HEK293 (cell line): ENCODE results near the gene ISG15.
A peak's percentile ranks its signal among the peaks of the same experiment; 100 is the strongest.

Source experiments
- BCL11A ChIP-seq: fragments of 450-650 bp; formaldehyde crosslinking; IDR thresholded peaks from 2 replicates; pipeline ENCODE4 v1.5.1; 2016; ENCODE audit warnings: low read depth, missing biosample characterization, missing genetic modification characterization
- CTCF ChIP-seq: fragments of 450-650 bp; formaldehyde crosslinking; IDR thresholded peaks from 2 replicates; pipeline ENCODE4 v1.5.1; 2016; ENCODE audit warnings: missing biosample characterization, missing genetic modification characterization
- EGR2 ChIP-seq: fragments of 450-650 bp; formaldehyde crosslinking; IDR thresholded peaks from 2 replicates; pipeline ENCODE4 v1.5.1; 2016; ENCODE audit warnings: low read depth, missing biosample characterization, missing genetic modification characterization
- GLIS1 ChIP-seq: fragments of 450-650 bp; formaldehyde crosslinking; IDR thresholded peaks from 2 replicates; pipeline ENCODE4 v1.5.1; 2016; ENCODE audit warnings: missing biosample characterization, missing genetic modification characterization
- GLIS2 ChIP-seq: fragments of 450-650 bp; formaldehyde crosslinking; IDR thresholded peaks from 2 replicates; pipeline ENCODE4 v1.5.1; 2016; ENCODE audit warnings: missing biosample characterization, missing genetic modification characterization
- KLF10 ChIP-seq: fragments of 450-650 bp; IDR thresholded peaks from 2 replicates; pipeline ENCODE4 v1.5.1; 2018; ENCODE audit warnings: missing biosample characterization, mild to moderate bottlenecking, missing genetic modification characterization
- KLF16 ChIP-seq: fragments of 450-650 bp; formaldehyde crosslinking; IDR thresholded peaks from 2 replicates; pipeline ENCODE4 v1.5.1; 2017; ENCODE audit warnings: missing biosample characterization, missing genetic modification characterization
- KLF8 ChIP-seq: fragments of 450-650 bp; formaldehyde crosslinking; IDR thresholded peaks from 2 replicates; pipeline ENCODE4 v1.5.1; 2016; ENCODE audit warnings: missing biosample characterization, missing genetic modification characterization
- MYNN ChIP-seq: fragments of 450-650 bp; formaldehyde crosslinking; IDR thresholded peaks from 2 replicates; pipeline ENCODE4 v1.5.1; 2016; ENCODE audit warnings: missing biosample characterization, missing genetic modification characterization, borderline replicate concordance
- PRDM4 ChIP-seq: fragments of 450-650 bp; formaldehyde crosslinking; IDR thresholded peaks from 2 replicates; pipeline ENCODE4 v1.5.1; 2017; ENCODE audit warnings: missing biosample characterization, missing genetic modification characterization
- SP2 ChIP-seq: fragments of 450-650 bp; formaldehyde crosslinking; IDR thresholded peaks from 2 replicates; pipeline ENCODE4 v1.5.1; 2016; ENCODE audit warnings: missing biosample characterization, missing genetic modification characterization
- SP3 ChIP-seq: fragments of 450-650 bp; formaldehyde crosslinking; IDR thresholded peaks from 2 replicates; pipeline ENCODE4 v1.5.1; 2016; ENCODE audit warnings: missing biosample characterization, missing genetic modification characterization
- SP7 ChIP-seq: fragments of 450-650 bp; formaldehyde crosslinking; IDR thresholded peaks from 2 replicates; pipeline ENCODE4 v1.5.1; 2016; ENCODE audit warnings: missing biosample characterization, missing genetic modification characterization
- TRIM28 ChIP-seq: IDR thresholded peaks from 2 replicates; pipeline ENCODE4 v1.6.1; 2011; ENCODE audit warnings: low read length, control low read depth, borderline replicate concordance
- ZBTB10 ChIP-seq: fragments of 450-650 bp; formaldehyde crosslinking; IDR thresholded peaks from 2 replicates; pipeline ENCODE4 v1.5.1; 2016; ENCODE audit warnings: missing biosample characterization, missing genetic modification characterization
- ZBTB44 ChIP-seq: fragments of 450-650 bp; IDR thresholded peaks from 2 replicates; pipeline ENCODE4 v1.5.1; 2018; ENCODE audit warnings: missing biosample characterization, mild to moderate bottlenecking, missing genetic modification characterization
- ZEB2 ChIP-seq: fragments of 450-650 bp; formaldehyde crosslinking; IDR thresholded peaks from 2 replicates; pipeline ENCODE4 v1.5.1; 2016; ENCODE audit warnings: missing biosample characterization, missing genetic modification characterization
- ZIC2 ChIP-seq: fragments of 450-650 bp; formaldehyde crosslinking; IDR thresholded peaks from 2 replicates; pipeline ENCODE4 v1.5.1; 2016; ENCODE audit warnings: missing biosample characterization, missing genetic modification characterization
- ZNF121 ChIP-seq: fragments of 450-650 bp; formaldehyde crosslinking; IDR thresholded peaks from 2 replicates; pipeline ENCODE4 v1.5.1; 2016; ENCODE audit warnings: missing biosample characterization, missing genetic modification characterization
- ZNF132 ChIP-seq: fragments of 450-650 bp; formaldehyde crosslinking; IDR thresholded peaks from 2 replicates; pipeline ENCODE4 v1.5.1; 2017; ENCODE audit warnings: missing biosample characterization, missing genetic modification characterization, borderline replicate concordance
- ZNF155 ChIP-seq: fragments of 450-650 bp; formaldehyde crosslinking; IDR thresholded peaks from 2 replicates; pipeline ENCODE4 v1.5.1; 2016; ENCODE audit warnings: missing biosample characterization, missing genetic modification characterization
- ZNF214 ChIP-seq: fragments of 450-650 bp; formaldehyde crosslinking; IDR thresholded peaks from 2 replicates; pipeline ENCODE4 v1.5.1; 2017; ENCODE audit warnings: missing biosample characterization, mild to moderate bottlenecking, missing genetic modification characterization, borderline replicate concordance
- ZNF302 ChIP-seq: fragments of 450-650 bp; formaldehyde crosslinking; IDR thresholded peaks from 2 replicates; pipeline ENCODE4 v1.5.1; 2016; ENCODE audit warnings: missing biosample characterization, missing genetic modification characterization, low read depth
- ZNF398 ChIP-seq: fragments of 450-650 bp; formaldehyde crosslinking; IDR thresholded peaks from 2 replicates; pipeline ENCODE4 v1.5.1; 2017; ENCODE audit warnings: missing biosample characterization, missing genetic modification characterization
- ZNF707 ChIP-seq: fragments of 450-650 bp; formaldehyde crosslinking; IDR thresholded peaks from 2 replicates; pipeline ENCODE4 v1.5.1; 2016; ENCODE audit warnings: missing biosample characterization, missing genetic modification characterization
- ZNF76 ChIP-seq: fragments of 450-650 bp; formaldehyde crosslinking; IDR thresholded peaks from 2 replicates; pipeline ENCODE4; 2016; ENCODE audit warnings: low read depth, missing biosample characterization, missing genetic modification characterization, borderline replicate concordance
- ZNF785 ChIP-seq: fragments of 450-650 bp; formaldehyde crosslinking; IDR thresholded peaks from 2 replicates; pipeline ENCODE4 v1.5.1; 2016; ENCODE audit warnings: missing biosample characterization, missing genetic modification characterization

The ISG15 gene

GRCh38 chr1:1019122-1019999 lies 6.1 kb downstream of the ISG15 start (continued):
- TF ChIP-seq PRDM4 (tag by site-specific recombination), result no peak
- TF ChIP-seq KLF16, result 0 out of 2 replicates have a peak, but pooled peaks have one; percentile 22
- TF ChIP-seq ZBTB44 (tag by site-specific recombination), result peak; percentile 25; the same call in 1 of the 2 replicates
- TF ChIP-seq TRIM28, result no peak
- no peak for TF ChIP-seq ZNF302 (tag by site-specific recombination)
- 0 out of 2 replicates have a peak, but pooled peaks have one; percentile 26 for TF ChIP-seq SP7
- 0 out of 2 replicates have a peak, but pooled peaks have one; percentile 17 for TF ChIP-seq ZNF398 (tag by site-specific recombination)
- TF ChIP-seq ZNF785 (tag by site-specific recombination), result peak; percentile 47; the same call in 1 of the 2 replicates
- 0 out of 2 replicates have a peak, but pooled peaks have one; percentile 42 for TF ChIP-seq SP3 (tag by site-specific recombination)
- TF ChIP-seq ZNF76 (tag by site-specific recombination), result peak; percentile 22; the same call in 1 of the 2 replicates
- TF ChIP-seq CTCF (tag by site-specific recombination), result peak; percentile 68
- peak; percentile 18; the same call in 1 of the 2 replicates for TF ChIP-seq ZIC2 (tag by site-specific recombination)
- peak; percentile 45; the same call in 1 of the 2 replicates for TF ChIP-seq GLIS1 (tag by site-specific recombination)
- TF ChIP-seq EGR2 (tag by site-specific recombination), result no peak
- TF ChIP-seq SP2 (tag by site-specific recombination), result peak; percentile 34
- TF ChIP-seq GLIS2, result peak; percentile 65
- TF ChIP-seq KLF8 (tag by site-specific recombination), result peak; percentile 62; the same call in 1 of the 2 replicates
- TF ChIP-seq ZNF121 (tag by site-specific recombination), result peak; percentile 100
- TF ChIP-seq ZNF132 (tag by site-specific recombination), result no peak
- TF ChIP-seq ZNF707 (tag by site-specific recombination), result no peak
- no peak for TF ChIP-seq MYNN (tag by site-specific recombination)
- TF ChIP-seq ZEB2 (tag by site-specific recombination), result 0 out of 2 replicates have a peak, but pooled peaks have one; percentile 38
- TF ChIP-seq ZBTB10 (tag by site-specific recombination), result peak; percentile 25; the same call in 1 of the 2 replicates
- TF ChIP-seq KLF10 (tag by site-specific recombination), result peak; percentile 71
- no peak for TF ChIP-seq BCL11A (tag by site-specific recombination)
- TF ChIP-seq ZNF214 (tag by site-specific recombination), result no peak
- no peak for TF ChIP-seq ZNF155 (tag by site-specific recombination)
